H7 (cell line): Measurements from ENCODE around the gene MTMR6. TPM values are rescaled to one million over a fixed set of nuclear protein-coding genes. Genes with fewer than 3 reads are reported as not detected.

ENCODE experiments used
- DNase-seq: peaks from one replicate; pipeline ENCODE4 v3.0.0; 2012
- H3K27me3 ChIP-seq: 2 replicates; pipeline ENCODE4 v1.6.0; 2011; ENCODE audit warnings: mild to moderate bottlenecking, low read length; ENCODE audit not compliant: control insufficient read depth, insufficient read depth
- H3K36me3 ChIP-seq: replicated peaks from 2 replicates; pipeline ENCODE4 v1.5.1; 2011; ENCODE audit warnings: low read length; ENCODE audit not compliant: control insufficient read depth, insufficient read depth
- H3K4me3 ChIP-seq: 2 replicates; pipeline ENCODE4 v1.5.1; 2011; ENCODE audit warnings: low read depth, mild to moderate bottlenecking, control low read depth, low read length, moderate library complexity; ENCODE audit not compliant: insufficient read depth
- total RNA-seq: library from RNA; depleted of rRNA; stranded (reverse); fragments of >200 nt; shearing (Covaris generic); gene quantifications from 2 replicates; pipeline ENCODE4 v1.2.3, GENCODE V29; 2014

Gene MTMR6
- total RNA-seq, 1 experiment from 2014 or later = 10.5 TPM

GRCh38 chr13:25295228-25295627 lies 7.9 kb upstream of the MTMR6 start:
- Histone ChIP-seq H3K4me3 (no peak overlapping the region), H3K36me3 (no peaks in the 10 kb centered on the region), H3K27me3 (peaks cover 4% of the 10 kb centered on the region; the same call in 1 of the 2 replicates)
- DNase-seq = no peak

GRCh38 chr13:25292301-25292700 lies 5.0 kb upstream of the MTMR6 start:
- DNase-seq = peak; percentile 64
- H3K4me3 ChIP-seq = no peak overlapping the region
- no peaks in the 10 kb centered on the region for H3K36me3 ChIP-seq
- peaks cover 4% of the 10 kb centered on the region; the same call in 1 of the 2 replicates for H3K27me3 ChIP-seq

GRCh38 chr13:25291691-25292090 lies 4.4 kb upstream of the MTMR6 start:
- DNase-seq = no peak
- Histone ChIP-seq H3K4me3 (no peak overlapping the region), H3K27me3 (peaks cover 4% of the 10 kb centered on the region; the same call in 1 of the 2 replicates), H3K36me3 (no peaks in the 10 kb centered on the region)

- no peaks in the 10 kb centered on the region for H3K36me3 ChIP-seq
- H3K27me3 ChIP-seq = peaks cover 1% of the 10 kb centered on the region; the same call in 1 of the 2 replicates
- DNase-seq = no peak
- no peak overlapping the region for H3K4me3 ChIP-seq
These were observed 1.7 kb upstream of the MTMR6 start for GRCh38 chr13:25288966-25289365.

GRCh38 chr13:25286308-25286968 lies 850 bp downstream of the MTMR6 start:
- peak overlapping the region; percentile 86 for H3K4me3 ChIP-seq
- peak; percentile 19 for DNase-seq
- H3K27me3 ChIP-seq = peaks cover 1% of the 10 kb centered on the region; the same call in 1 of the 2 replicates
- no peaks in the 10 kb centered on the region for H3K36me3 ChIP-seq

- Histone ChIP-seq H3K27me3 (peaks cover 1% of the 10 kb centered on the region; the same call in 1 of the 2 replicates), H3K4me3 (no peak overlapping the region), H3K36me3 (no peaks in the 10 kb centered on the region)
- no peak for DNase-seq
These were observed 5.4 kb downstream of the MTMR6 start for GRCh38 chr13:25281935-25282332.

- Histone ChIP-seq H3K36me3 (no peaks in the 10 kb centered on the region), H3K27me3 (no peaks in the 10 kb centered on the region), H3K4me3 (no peak overlapping the region)
- DNase-seq = no peak
These were observed 5.9 kb downstream of the MTMR6 start for GRCh38 chr13:25281193-25281934.

- no peak overlapping the region for H3K4me3 ChIP-seq
- no peaks in the 10 kb centered on the region for H3K27me3 ChIP-seq
- no peaks in the 10 kb centered on the region for H3K36me3 ChIP-seq
- DNase-seq = no peak
These were observed 6.9 kb downstream of the MTMR6 start for GRCh38 chr13:25280396-25280795.

GRCh38 chr13:25276748-25277147 lies 10.5 kb downstream of the MTMR6 start:
- Histone ChIP-seq H3K4me3 (no peak overlapping the region), H3K36me3 (no peaks in the 10 kb centered on the region), H3K27me3 (no peaks in the 10 kb centered on the region)
- no peak for DNase-seq

GRCh38 chr13:25268561-25268960 lies 18.7 kb downstream of the MTMR6 start:
- H3K27me3 ChIP-seq = no peaks in the 10 kb centered on the region
- H3K4me3 ChIP-seq = no peak overlapping the region
- peaks cover 1% of the 10 kb centered on the region for H3K36me3 ChIP-seq
- DNase-seq = no peak

GRCh38 chr13:25267715-25268114 lies 19.6 kb downstream of the MTMR6 start:
- peaks cover 1% of the 10 kb centered on the region for H3K36me3 ChIP-seq
- H3K27me3 ChIP-seq = no peaks in the 10 kb centered on the region
- no peak for DNase-seq
- no peak overlapping the region for H3K4me3 ChIP-seq

GRCh38 chr13:25266706-25267105 lies 20.6 kb downstream of the MTMR6 start:
- no peak for DNase-seq
- Histone ChIP-seq H3K36me3 (peaks cover 1% of the 10 kb centered on the region), H3K4me3 (no peak overlapping the region), H3K27me3 (no peaks in the 10 kb centered on the region)

- DNase-seq = no peak
- no peak overlapping the region for H3K4me3 ChIP-seq
- no peaks in the 10 kb centered on the region for H3K27me3 ChIP-seq
- peaks cover 1% of the 10 kb centered on the region for H3K36me3 ChIP-seq
These were observed 25.0 kb downstream of the MTMR6 start for GRCh38 chr13:25262261-25262660.

- Histone ChIP-seq H3K36me3 (no peaks in the 10 kb centered on the region; the same call in 1 of the 2 replicates), H3K27me3 (no peaks in the 10 kb centered on the region), H3K4me3 (no peak overlapping the region)
- no peak for DNase-seq
These were observed 33.6 kb downstream of the MTMR6 start for GRCh38 chr13:25253702-25254101.

- no peaks in the 10 kb centered on the region; the same call in 1 of the 2 replicates for H3K36me3 ChIP-seq
- H3K27me3 ChIP-seq = no peaks in the 10 kb centered on the region
These were observed 34.5 kb downstream of the MTMR6 start for GRCh38 chr13:25252752-25253151.

More at GRCh38 chr13:25252752-25253151, 34.5 kb downstream of the MTMR6 start:
- H3K4me3 ChIP-seq = no peak overlapping the region
- DNase-seq = no peak
